Measurements from ENCODE around the gene EGFL7. TPM values are rescaled to one million over a fixed set of nuclear protein-coding genes. Genes with fewer than 3 reads are reported as not detected.

EGFL7 gene
- total and polyA plus RNA-seq, 2 of the 8 experiments (the other 6 are each of a cell fraction or from before 2014, with no cell fraction given): 37.8 to 53.4 TPM

DNA sequence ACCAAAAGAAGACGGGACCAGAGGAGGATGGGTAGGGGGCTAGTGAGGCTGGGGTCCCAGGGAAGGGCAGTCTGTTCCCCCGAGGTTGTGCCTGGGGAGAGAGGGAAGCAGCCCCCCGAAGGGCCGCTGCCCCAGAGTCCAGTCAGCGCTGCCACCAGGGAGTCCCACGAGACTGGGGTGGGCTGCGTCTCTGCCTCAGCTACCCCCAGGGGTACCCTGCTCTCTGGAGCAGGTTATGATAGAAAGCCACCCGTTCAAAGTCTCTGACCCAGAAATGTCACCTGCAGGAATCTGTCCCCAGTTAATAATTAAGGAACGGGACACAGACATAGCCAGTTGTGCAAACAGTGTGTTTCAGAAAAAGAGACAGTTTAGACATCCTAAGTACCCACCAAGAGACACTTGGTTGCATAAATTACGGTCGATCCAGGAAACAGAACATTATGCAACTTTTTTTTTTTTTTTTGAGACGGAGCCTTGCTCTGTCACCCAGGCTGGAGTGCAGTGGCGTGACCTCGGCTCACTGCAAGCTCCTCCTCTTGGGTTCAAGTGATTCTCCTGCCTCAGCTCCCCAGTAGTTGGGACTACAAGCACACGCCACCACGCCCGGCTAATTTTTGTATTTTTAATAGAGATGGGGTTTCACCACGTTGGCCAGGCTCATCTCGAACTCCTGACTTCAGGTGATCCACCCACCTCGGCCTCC lies 35.3 kb downstream of the EGFL7 start (continued):
- TF ChIP-seq, protein P1, sequence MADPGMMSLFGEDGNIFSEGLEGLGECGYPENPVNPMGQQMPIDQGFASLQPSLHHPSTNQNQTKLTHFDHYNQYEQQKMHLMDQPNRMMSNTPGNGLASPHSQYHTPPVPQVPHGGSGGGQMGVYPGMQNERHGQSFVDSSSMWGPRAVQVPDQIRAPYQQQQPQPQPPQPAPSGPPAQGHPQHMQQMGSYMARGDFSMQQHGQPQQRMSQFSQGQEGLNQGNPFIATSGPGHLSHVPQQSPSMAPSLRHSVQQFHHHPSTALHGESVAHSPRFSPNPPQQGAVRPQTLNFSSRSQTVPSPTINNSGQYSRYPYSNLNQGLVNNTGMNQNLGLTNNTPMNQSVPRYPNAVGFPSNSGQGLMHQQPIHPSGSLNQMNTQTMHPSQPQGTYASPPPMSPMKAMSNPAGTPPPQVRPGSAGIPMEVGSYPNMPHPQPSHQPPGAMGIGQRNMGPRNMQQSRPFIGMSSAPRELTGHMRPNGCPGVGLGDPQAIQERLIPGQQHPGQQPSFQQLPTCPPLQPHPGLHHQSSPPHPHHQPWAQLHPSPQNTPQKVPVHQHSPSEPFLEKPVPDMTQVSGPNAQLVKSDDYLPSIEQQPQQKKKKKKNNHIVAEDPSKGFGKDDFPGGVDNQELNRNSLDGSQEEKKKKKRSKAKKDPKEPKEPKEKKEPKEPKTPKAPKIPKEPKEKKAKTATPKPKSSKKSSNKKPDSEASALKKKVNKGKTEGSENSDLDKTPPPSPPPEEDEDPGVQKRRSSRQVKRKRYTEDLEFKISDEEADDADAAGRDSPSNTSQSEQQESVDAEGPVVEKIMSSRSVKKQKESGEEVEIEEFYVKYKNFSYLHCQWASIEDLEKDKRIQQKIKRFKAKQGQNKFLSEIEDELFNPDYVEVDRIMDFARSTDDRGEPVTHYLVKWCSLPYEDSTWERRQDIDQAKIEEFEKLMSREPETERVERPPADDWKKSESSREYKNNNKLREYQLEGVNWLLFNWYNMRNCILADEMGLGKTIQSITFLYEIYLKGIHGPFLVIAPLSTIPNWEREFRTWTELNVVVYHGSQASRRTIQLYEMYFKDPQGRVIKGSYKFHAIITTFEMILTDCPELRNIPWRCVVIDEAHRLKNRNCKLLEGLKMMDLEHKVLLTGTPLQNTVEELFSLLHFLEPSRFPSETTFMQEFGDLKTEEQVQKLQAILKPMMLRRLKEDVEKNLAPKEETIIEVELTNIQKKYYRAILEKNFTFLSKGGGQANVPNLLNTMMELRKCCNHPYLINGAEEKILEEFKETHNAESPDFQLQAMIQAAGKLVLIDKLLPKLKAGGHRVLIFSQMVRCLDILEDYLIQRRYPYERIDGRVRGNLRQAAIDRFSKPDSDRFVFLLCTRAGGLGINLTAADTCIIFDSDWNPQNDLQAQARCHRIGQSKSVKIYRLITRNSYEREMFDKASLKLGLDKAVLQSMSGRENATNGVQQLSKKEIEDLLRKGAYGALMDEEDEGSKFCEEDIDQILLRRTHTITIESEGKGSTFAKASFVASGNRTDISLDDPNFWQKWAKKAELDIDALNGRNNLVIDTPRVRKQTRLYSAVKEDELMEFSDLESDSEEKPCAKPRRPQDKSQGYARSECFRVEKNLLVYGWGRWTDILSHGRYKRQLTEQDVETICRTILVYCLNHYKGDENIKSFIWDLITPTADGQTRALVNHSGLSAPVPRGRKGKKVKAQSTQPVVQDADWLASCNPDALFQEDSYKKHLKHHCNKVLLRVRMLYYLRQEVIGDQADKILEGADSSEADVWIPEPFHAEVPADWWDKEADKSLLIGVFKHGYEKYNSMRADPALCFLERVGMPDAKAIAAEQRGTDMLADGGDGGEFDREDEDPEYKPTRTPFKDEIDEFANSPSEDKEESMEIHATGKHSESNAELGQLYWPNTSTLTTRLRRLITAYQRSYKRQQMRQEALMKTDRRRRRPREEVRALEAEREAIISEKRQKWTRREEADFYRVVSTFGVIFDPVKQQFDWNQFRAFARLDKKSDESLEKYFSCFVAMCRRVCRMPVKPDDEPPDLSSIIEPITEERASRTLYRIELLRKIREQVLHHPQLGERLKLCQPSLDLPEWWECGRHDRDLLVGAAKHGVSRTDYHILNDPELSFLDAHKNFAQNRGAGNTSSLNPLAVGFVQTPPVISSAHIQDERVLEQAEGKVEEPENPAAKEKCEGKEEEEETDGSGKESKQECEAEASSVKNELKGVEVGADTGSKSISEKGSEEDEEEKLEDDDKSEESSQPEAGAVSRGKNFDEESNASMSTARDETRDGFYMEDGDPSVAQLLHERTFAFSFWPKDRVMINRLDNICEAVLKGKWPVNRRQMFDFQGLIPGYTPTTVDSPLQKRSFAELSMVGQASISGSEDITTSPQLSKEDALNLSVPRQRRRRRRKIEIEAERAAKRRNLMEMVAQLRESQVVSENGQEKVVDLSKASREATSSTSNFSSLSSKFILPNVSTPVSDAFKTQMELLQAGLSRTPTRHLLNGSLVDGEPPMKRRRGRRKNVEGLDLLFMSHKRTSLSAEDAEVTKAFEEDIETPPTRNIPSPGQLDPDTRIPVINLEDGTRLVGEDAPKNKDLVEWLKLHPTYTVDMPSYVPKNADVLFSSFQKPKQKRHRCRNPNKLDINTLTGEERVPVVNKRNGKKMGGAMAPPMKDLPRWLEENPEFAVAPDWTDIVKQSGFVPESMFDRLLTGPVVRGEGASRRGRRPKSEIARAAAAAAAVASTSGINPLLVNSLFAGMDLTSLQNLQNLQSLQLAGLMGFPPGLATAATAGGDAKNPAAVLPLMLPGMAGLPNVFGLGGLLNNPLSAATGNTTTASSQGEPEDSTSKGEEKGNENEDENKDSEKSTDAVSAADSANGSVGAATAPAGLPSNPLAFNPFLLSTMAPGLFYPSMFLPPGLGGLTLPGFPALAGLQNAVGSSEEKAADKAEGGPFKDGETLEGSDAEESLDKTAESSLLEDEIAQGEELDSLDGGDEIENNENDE (IDR thresholded peaks at IDR 0.05; ENCODE audit: insufficient replicate concordance, low read length): no peak
- TF ChIP-seq SIN3A (conservative IDR thresholded peaks at IDR 0.05 in 1 of 2, IDR thresholded peaks at IDR 0.05 in 1 of 2; ENCODE audit: low read depth in 1 of 2, low read length in 2 of 2) (no peak), EP300 (IDR thresholded peaks at IDR 0.05; ENCODE audit: borderline replicate concordance in 1 of 2, low read depth in 2 of 2, low read length in 2 of 2) (no peak), FOSL1 (IDR thresholded peaks at IDR 0.05; ENCODE audit: insufficient read depth, low read depth, low read length) (no peak), TAF1 (IDR thresholded peaks at IDR 0.05; ENCODE audit: low read depth, low read length) (no peak), TEAD4 (IDR thresholded peaks at IDR 0.05; ENCODE audit: low read depth, low read length) (no peak), GABPA (IDR thresholded peaks at IDR 0.05; ENCODE audit: borderline replicate concordance, insufficient read depth, low read length) (no peak), CTBP2 (IDR thresholded peaks at IDR 0.05; ENCODE audit: borderline replicate concordance, insufficient read depth, insufficient read length, low read length) (no peak), HDAC6 (IDR thresholded peaks at IDR 0.05; ENCODE audit: low read depth, low read length) (no peak), SIX5 (IDR thresholded peaks at IDR 0.05; ENCODE audit: low read depth, low read length) (no peak)
